A172 (cell line): ENCODE measurements around the gene NOL8. TPM values are rescaled to one million over a fixed set of nuclear protein-coding genes. Genes with fewer than 3 reads are reported as not detected.
A peak's percentile ranks its signal among the peaks of the same experiment; 100 is the strongest.

Source experiments
- DNase-seq: peaks from one replicate; pipeline ENCODE4 v3.0.0-alpha.2; 2015; ENCODE audit warnings: low spot score
- total RNA-seq: library from RNA; depleted of rRNA; stranded (reverse); fragments of >200 nt; shearing (Covaris generic); gene quantifications from 2 replicates; pipeline ENCODE4 v1.2.3, GENCODE V29; 2014; rRNA removed

The NOL8 gene
- total RNA-seq, result 28.6 and 29.5 TPM in 2 replicates

GRCh38 chr9:92325269-92325990 is at the start of gene NOL8, which contains the start of gene CENPP:
TSS of gene NOL8 (minus strand) at chr9:92325350. CDS start at chr9:92324161, 1,189 bp downstream.
TSS of gene CENPP (plus strand) at chr9:92325953.
- peak; percentile 88 for DNase-seq

GRCh38 chr9:92373167-92373566 is 48.0 kb upstream of the NOL8 start:
- DNase-seq, result no peak

GRCh38 chr9:92369075-92369474 is 43.9 kb upstream of the NOL8 start:
- DNase-seq, result no peak

GRCh38 chr9:92360083-92360482 is 34.9 kb upstream of the NOL8 start:
- DNase-seq, result no peak

- DNase-seq, result no peak
Measured at GRCh38 chr9:92359394-92359995, 34.3 kb upstream of the NOL8 start.

GRCh38 chr9:92353051-92353450 is 27.9 kb upstream of the NOL8 start:
- DNase-seq, result no peak

- DNase-seq, result no peak
Measured at GRCh38 chr9:92350740-92351133, 25.6 kb upstream of the NOL8 start.

GRCh38 chr9:92349771-92350739 is 24.9 kb upstream of the NOL8 start:
- no peak for DNase-seq

- DNase-seq, result no peak
Measured at GRCh38 chr9:92345582-92345981, 20.4 kb upstream of the NOL8 start.

- DNase-seq, result no peak
Measured at GRCh38 chr9:92342825-92343488, 17.8 kb upstream of the NOL8 start.

- DNase-seq, result no peak
Measured at GRCh38 chr9:92341578-92341977, 16.4 kb upstream of the NOL8 start.

- DNase-seq, result no peak
Measured at GRCh38 chr9:92333282-92333634, 8.1 kb upstream of the NOL8 start.

GRCh38 chr9:92332577-92333281 is 7.6 kb upstream of the NOL8 start:
- DNase-seq, result no peak

- DNase-seq, result peak; percentile 39
Measured at GRCh38 chr9:92328225-92328624, 3.1 kb upstream of the NOL8 start.

GRCh38 chr9:92327283-92327850 is 2.2 kb upstream of the NOL8 start:
- no peak for DNase-seq

GRCh38 chr9:92325991-92326500 is 896 bp upstream of the NOL8 start:
- peak; percentile 26 for DNase-seq

GRCh38 chr9:92324889-92325268 is 271 bp downstream of the NOL8 start:
- no peak for DNase-seq

- DNase-seq, result no peak
Measured at GRCh38 chr9:92324431-92324830, 719 bp downstream of the NOL8 start.

- DNase-seq, result no peak
Measured at GRCh38 chr9:92315456-92315855, 9.7 kb downstream of the NOL8 start.

GRCh38 chr9:92313624-92314012 is 11.5 kb downstream of the NOL8 start:
- DNase-seq, result no peak
